HG03175 (cell line): ENCODE measurements around the gene DPT.
"Not testable (repeated sequence)": the region's sequence is repeated elsewhere in the genome, so short reads cannot be mapped to it uniquely, and the experiment has no call there.

Experiments
- ATAC-seq: cut with Tn5 transposase; IDR thresholded peaks from one replicate; pipeline ENCODE4 v1.9.1; 2021; ENCODE audit warnings: mild to moderate bottlenecking, moderate library complexity; ENCODE audit not compliant: unreplicated experiment

The DPT gene

DNA sequence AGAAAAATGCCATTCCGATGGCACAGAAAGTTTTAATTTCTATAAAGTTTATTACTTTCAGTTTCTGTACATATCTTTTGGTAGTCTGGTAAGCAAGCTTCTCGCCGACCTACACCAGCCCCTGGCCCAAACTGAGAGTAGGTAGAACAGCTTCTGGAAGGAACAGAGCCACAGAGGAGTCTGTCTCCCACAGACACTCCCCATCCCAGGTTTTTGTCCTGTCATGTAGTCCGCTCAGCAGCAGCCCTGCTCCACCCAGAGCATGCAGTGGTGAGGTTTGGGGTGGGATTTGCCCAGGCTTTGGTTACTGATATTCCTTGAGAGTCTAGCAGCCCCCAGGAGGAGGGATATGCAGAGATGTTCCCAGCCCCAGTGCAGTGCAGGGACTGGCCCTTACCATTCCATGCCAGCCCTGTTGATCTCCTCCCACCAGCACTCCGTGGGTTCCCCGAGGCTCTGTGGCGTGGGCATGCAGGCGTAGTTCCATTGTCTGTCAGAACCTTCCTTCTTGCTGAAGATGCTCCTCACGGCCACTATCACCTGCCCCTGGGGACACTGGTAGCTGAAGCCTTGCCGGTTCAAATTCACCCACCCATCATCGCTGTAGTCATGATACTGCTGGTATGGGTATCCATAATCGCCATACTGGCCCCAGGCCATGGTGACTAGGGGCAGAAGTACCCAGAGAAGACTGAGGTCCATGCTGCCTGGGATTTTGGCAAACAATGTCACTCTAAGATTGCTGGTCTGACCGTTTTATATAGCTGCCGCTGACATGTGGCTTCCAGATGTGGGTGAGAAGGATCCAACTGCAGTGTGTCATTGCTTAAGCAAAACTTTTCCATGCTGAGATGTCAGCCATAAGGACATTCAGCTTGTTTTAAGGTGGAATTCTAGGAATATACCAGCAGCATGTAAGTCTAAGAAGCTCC lies at the start of gene DPT:
Gene DPT, minus strand, starts transcription at position 734 of the 932 bp plus-strand sequence. Its CDS starts 32 bp downstream, at position 702.
- no peak for ATAC-seq

- no peak for ATAC-seq
Measured at GRCh38 chr1:168775366-168775765, 46.4 kb upstream of the DPT start.

DNA sequence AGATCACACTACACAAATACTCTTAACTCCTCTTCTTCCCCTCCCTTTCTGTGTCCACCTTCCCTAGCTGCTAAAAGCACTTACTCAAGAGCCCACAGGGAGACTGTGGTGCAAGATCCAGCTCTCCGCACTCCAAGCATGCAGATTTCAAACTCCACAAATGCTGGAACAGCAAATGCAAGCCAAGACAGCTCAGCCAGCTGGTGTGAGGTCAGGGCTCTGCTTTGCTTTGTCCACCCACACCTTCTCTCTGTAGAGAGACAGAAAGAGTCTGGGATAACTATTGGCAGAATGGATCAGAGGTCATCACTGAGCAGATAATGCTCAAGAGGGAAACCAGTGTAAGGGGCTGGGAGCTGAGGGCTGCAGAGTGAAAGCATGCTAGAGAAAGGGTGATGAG lies 45.2 kb upstream of the DPT start:
- ATAC-seq, result no peak

GRCh38 chr1:168772428-168773060 lies 43.5 kb upstream of the DPT start:
- ATAC-seq, result no peak

GRCh38 chr1:168771104-168771630 lies 42.2 kb upstream of the DPT start:
- ATAC-seq, result no peak

DNA sequence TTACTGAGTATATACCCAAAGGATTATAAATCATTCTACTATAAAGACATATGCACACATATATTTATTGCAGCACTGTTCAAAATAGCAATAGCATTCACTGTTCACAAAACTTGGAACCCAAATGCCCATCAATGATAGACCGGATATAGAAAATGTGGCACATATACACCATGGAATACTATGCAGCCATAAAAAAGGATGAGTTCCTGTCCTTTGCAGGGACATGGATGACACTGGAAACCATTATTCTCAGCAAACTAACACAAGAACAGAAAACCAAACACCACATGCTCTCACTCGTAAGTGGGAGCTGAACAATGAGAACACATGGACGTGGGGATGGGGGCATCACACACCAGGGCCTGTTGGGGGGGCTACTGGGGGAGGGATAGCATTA lies 40.9 kb upstream of the DPT start:
- not testable (repeated sequence) for ATAC-seq

DNA sequence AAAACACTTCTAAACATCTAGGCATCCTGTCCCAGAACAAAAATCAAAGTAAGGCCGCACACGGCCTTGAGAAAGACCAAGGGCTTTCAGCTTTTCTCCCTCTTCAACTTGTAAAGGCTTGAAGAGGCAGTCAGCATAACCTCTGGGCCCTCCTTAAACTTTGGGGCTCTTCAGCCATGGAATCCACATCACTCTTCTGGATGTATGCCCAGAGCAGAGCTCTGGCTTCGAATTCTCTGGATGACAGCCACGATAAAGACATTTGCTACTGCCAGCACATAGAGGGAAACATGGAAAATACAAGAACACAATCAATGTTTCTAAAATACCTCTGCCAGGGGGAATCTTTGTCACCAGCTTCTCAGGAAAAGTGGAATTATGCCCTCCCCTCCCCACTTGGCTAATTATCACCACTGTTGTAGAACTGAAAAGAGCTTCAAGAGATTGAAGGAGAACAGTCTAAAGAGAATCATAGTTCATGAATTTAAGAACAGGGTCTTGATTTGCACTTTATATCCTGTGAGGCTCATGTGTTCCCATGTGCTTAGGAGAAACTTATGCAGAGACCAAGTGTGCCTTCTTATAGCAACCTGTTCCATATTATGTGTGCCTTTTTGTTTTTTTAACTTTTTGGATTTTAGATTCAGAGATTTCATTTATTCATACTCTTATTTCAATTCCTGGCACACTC lies 39.0 kb upstream of the DPT start:
- ATAC-seq, result no peak

DNA sequence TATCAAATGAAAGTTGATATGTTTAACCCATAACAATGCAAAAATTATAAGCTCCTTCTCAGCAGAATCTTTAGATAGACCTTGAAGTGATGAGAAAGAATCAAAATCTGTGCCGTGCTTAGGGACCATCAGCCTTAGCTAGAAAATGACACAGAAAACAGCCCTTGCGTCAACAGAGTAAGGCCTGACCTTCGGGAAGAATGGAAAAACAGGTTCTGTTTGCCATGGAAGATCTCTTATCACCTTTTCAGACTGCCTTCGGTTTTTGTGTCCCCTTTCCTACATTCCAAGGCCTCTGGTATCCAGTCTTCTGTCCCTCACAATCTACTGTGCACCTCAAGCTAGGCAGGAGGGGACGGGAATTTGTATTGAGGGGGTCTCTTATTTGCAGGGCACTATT lies 37.6 kb upstream of the DPT start:
- no peak for ATAC-seq

DNA sequence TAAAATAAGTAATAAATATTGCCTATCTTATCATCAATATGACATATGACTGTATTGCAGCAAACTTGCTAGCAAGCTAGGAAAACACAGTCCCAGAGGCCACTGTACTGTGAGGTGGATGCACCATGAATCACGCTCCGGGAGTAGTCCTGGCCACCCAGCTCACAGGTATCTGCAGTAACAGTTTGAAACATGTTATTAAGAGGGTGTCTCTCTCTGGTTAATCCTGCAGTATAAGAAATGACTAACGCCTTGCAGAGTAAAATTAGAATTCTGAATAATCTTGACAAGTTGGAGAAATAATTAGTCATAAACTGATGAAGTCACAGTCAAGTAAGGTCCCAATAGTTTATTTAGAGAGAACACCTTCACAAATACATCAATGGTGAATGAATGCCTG lies 34.0 kb upstream of the DPT start:
- no peak for ATAC-seq

GRCh38 chr1:168762473-168762872 lies 33.5 kb upstream of the DPT start:
- ATAC-seq, result no peak

GRCh38 chr1:168760781-168761180 lies 31.8 kb upstream of the DPT start:
- no peak for ATAC-seq

DNA sequence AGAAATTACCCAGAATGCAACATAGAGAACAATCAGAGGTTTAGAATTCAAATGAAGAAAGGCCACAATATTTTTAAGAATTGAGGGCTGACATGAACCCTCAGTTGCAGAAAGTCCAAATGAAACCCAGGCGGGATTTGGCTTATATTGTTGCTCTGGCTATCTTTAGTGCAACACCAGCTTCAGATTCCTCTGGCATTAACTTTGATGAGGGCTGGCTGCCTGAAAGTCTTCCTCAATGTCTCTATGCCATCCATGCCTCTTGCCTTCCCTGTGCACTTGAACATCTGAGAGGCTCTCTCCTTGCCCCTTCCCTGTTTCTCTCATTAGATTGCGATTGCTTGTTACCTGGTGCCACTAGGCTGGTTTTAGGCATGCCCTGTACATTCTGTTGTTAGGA lies 31.2 kb upstream of the DPT start:
- no peak for ATAC-seq

DNA sequence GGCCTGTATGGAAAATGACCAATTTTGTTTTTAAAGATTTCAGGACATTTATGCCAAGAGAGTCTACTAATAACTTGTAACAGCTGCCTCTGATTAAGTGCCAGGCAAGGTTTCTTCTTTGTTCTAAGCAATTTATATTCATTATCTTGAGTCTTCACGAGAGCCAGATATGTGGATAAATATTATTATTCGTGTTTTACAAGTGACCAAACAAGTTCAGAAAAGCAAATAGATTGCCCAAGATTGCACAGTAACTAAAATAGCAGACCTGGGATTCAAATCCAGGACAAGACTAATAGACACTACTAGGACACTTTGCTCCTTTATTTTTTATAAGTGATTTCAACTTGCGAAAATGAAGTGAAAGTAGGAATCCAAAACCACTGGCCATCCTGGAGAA lies 30.1 kb upstream of the DPT start:
- no peak for ATAC-seq

- no peak for ATAC-seq
Measured at GRCh38 chr1:168758503-168758902, 29.5 kb upstream of the DPT start.

DNA sequence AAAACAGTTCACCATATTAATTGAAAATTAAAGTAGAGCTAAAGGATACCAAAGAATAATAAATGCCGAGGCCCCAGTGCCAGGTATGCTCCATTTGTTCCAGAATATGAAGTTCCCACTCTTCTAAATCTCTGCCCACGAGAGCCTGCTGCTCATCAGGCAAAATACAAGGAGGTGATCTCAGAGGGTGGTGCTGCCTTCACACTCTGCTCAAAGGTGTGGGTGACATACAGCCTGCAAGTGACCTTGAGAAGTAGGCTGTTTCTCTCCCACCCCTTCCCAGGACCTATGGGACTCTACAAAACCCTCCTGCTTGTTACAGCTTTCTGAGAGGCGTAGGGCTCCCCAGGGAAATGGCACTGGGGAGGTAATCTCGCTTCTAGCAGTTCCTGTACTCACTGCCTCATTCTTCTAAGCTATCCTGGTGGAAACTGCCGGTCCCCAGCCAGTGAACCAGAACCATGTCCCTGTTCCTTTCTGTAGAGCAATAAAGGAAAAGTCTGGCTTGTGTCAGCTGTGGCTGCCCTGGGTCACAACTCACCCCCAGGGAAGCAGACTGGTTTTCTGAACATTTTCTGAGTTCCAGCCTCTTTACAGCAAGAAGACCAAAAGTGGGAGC lies 26.9 kb upstream of the DPT start:
- ATAC-seq, result no peak

DNA sequence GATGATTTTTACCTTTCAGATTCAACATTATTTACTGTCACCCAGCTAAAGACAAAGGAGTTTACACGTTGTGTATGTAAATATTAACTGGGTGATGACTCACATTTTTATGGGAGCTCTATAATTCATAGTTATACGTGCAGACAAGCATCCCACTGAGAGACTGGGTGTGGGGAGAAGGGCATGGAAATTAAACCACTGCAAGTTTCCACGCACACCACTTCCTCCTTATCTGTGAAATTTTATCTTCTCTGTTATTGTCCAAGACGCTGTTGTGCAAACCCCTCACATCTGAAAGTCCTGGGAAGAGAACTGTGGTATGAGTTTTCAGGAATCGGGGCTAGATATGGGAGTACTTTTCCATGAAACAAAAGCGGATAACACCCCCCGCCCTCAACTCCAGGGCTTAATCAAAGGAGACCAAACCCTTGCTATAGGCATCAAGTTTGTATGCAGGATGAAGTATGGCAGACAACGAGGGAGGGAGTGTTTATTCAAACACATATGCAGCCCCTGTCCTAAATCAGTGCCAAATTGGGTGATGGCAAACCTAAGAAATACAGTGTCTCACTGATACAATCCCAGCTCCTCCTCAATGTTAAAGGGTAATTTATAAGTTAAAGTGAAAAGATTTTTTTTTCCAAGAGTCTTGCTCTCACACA lies 23.3 kb upstream of the DPT start:
- no peak for ATAC-seq

- no peak for ATAC-seq
Measured at GRCh38 chr1:168751195-168751650, 22.2 kb upstream of the DPT start.

DNA sequence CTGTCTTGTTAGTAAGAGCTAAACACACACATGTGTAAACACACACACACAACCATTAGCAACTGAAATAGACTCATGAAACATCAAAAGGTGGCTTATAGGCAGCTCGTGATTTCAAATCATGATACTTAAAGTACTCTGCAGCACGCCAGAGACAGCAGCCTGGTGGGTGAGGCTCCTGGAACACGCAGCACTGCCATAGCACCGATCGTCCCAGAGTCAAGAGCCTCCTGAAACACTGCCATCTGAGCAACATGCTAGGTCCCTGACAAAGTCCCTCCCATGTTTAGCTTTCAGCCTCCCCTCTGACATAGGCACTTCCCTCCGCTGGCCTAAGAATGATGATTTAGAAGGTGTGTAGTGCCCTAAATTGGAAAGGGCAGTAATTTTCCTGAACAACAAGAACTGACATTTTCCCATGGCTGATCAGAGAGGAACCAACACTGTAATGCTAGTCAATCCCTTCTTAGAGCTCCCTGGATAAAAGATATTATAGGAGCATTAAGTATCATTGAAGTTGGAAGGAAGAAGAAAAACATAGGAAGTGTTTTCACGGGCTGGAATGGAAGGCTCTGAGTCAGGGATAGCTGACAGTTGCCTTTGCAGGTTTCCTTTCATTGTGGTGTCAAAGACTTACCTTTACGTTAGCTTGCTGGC lies 14.1 kb upstream of the DPT start:
- no peak for ATAC-seq

DNA sequence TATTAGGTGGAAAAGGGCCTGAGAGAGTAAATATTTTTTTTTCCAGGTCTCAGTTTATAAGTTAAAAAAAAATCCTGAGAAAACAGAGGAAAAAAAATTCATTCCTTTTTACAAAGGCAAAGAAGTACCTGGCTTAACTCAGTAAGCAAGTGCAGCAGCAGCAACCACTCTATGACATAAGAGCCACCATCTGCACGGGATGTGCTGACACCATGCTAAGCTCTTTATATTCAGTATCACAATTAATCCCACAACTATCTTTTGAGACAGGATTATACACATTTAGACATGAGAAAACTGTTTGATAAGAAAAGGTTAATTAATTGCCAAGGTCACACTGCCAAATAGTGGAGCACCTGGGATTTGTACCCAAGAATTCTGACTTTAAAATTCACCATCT lies 13.4 kb upstream of the DPT start:
- ATAC-seq, result no peak

- no peak for ATAC-seq
Measured at GRCh38 chr1:168739908-168740307, 10.9 kb upstream of the DPT start.
